Urinary bladder (tissue), 2 donors: Measurements from ENCODE around the gene HEMK1. TPM values are rescaled to one million over a fixed set of nuclear protein-coding genes. Genes with fewer than 3 reads are reported as not detected.

Experiments used
- polyA plus RNA-seq: library from polyadenylated mRNA; stranded (reverse); fragments of 200-250 nt; gene quantifications from one replicate; pipeline ENCODE4 v1.2.3, GENCODE V29; 2013
- total RNA-seq: library from RNA; depleted of rRNA; stranded (reverse); fragments of >200 nt; gene quantifications from one replicate; pipeline ENCODE4 v1.2.3, GENCODE V29; 2014
- donor health status: healthy.

HEMK1 gene
- total and polyA plus RNA-seq, 2 donors, result 15.0 to 17.6 TPM

Other genes with a start within 250 kb of the HEMK1 start
- 44.0 TPM for gene HYAL2, start 246.8 kb upstream of the HEMK1 start, total RNA-seq
- 121 TPM for gene HYAL2, start 246.8 kb upstream of the HEMK1 start, polyA plus RNA-seq
- gene TUSC2, start 241.3 kb upstream of the HEMK1 start, total RNA-seq, result 4.5 TPM
- gene TUSC2, start 241.3 kb upstream of the HEMK1 start, polyA plus RNA-seq, result 48.5 TPM
- gene RASSF1, start 228.7 kb upstream of the HEMK1 start, total RNA-seq, result 25.4 TPM
- 41.5 TPM for gene RASSF1, start 228.7 kb upstream of the HEMK1 start, polyA plus RNA-seq
- gene ZMYND10, start 223.8 kb upstream of the HEMK1 start, total RNA-seq, result 1.2 TPM
- gene ZMYND10, start 223.8 kb upstream of the HEMK1 start, polyA plus RNA-seq, result 0.62 TPM
- gene NPRL2, start 218.7 kb upstream of the HEMK1 start, total RNA-seq, result 17.3 TPM
- 17.0 TPM for gene NPRL2, start 218.7 kb upstream of the HEMK1 start, polyA plus RNA-seq
- gene CYB561D2, start 218.7 kb upstream of the HEMK1 start, total RNA-seq, result 8.6 TPM
- gene CYB561D2, start 218.7 kb upstream of the HEMK1 start, polyA plus RNA-seq, result 19.2 TPM
- gene TMEM115, start 210.0 kb upstream of the HEMK1 start, total RNA-seq, result 16.2 TPM
- 49.8 TPM for gene TMEM115, start 210.0 kb upstream of the HEMK1 start, polyA plus RNA-seq
- 1.4 TPM for gene CACNA2D2, start 65.9 kb upstream of the HEMK1 start, total RNA-seq
- gene CACNA2D2, start 65.9 kb upstream of the HEMK1 start, polyA plus RNA-seq, result 1.3 TPM
- 9.3 TPM for gene C3orf18, start 1.8 kb upstream of the HEMK1 start, total RNA-seq
- gene C3orf18, start 1.8 kb upstream of the HEMK1 start, polyA plus RNA-seq, result 21.6 TPM
- 5.0 TPM for gene CISH, start 42.3 kb downstream of the HEMK1 start, total RNA-seq
- 7.9 TPM for gene CISH, start 42.3 kb downstream of the HEMK1 start, polyA plus RNA-seq
- 20.5 TPM for gene MAPKAPK3, start 47.6 kb downstream of the HEMK1 start, total RNA-seq
- gene MAPKAPK3, start 47.6 kb downstream of the HEMK1 start, polyA plus RNA-seq, result 23.0 TPM
- gene DOCK3, start 105.4 kb downstream of the HEMK1 start, total RNA-seq, result 1.7 TPM
- 0.66 TPM for gene DOCK3, start 105.4 kb downstream of the HEMK1 start, polyA plus RNA-seq